Smooth muscle cell (in vitro differentiated cells): ENCODE results near the gene RIC3. TPM values are rescaled to one million over a fixed set of nuclear protein-coding genes. Genes with fewer than 3 reads are reported as not detected.

Experiments
- DNase-seq: peaks from one replicate; lab custom pipeline; 2025; ENCODE audit not compliant: unreplicated experiment; lab: John Stamatoyannopoulos, UW
- H2AFZ ChIP-seq: fragments of 200-600 bp; sonication (generic); 2 replicates; pipeline ENCODE4 v1.6.0; 2016; ENCODE audit warnings: antibody characterized with exemption, low read depth, mild to moderate bottlenecking
- H3F3A ChIP-seq: fragments of 200-600 bp; sonication (generic); 2 replicates; pipeline ENCODE4 v1.6.0; 2017; ENCODE audit warnings: antibody characterized with exemption, low read depth
- H3K27ac ChIP-seq: fragments of 200-600 bp; sonication (generic); 2 replicates; pipeline ENCODE4 v1.5.1; 2016; ENCODE audit warnings: low read depth, mild to moderate bottlenecking
- H3K27me3 ChIP-seq: fragments of 200-600 bp; sonication (generic); 2 replicates; pipeline ENCODE4 v1.6.1; 2016; ENCODE audit warnings: low read depth, mild to moderate bottlenecking
- H3K36me3 ChIP-seq: fragments of 200-600 bp; sonication (generic); 2 replicates; pipeline ENCODE4 v1.5.1; 2016; ENCODE audit warnings: low read depth
- H3K4me1 ChIP-seq: fragments of 200-600 bp; sonication (generic); 2 replicates; pipeline ENCODE4 v1.5.1; 2016; ENCODE audit warnings: low read depth
- H3K4me2 ChIP-seq: fragments of 200-600 bp; sonication (generic); 2 replicates; pipeline ENCODE4 v1.6.0; 2016; ENCODE audit warnings: mild to moderate bottlenecking
- H3K4me3 ChIP-seq: fragments of 200-600 bp; sonication (generic); 2 replicates; pipeline ENCODE4 v1.5.1; 2016; ENCODE audit warnings: mild to moderate bottlenecking
- H3K79me2 ChIP-seq: fragments of 200-600 bp; sonication (generic); 2 replicates; pipeline ENCODE4 v1.6.0; 2016; ENCODE audit warnings: low read depth, mild to moderate bottlenecking
- H3K9ac ChIP-seq: fragments of 200-600 bp; sonication (generic); 2 replicates; pipeline ENCODE4 v1.6.0; 2016; ENCODE audit warnings: low read depth
- H3K9me3 ChIP-seq: fragments of 200-600 bp; sonication (generic); replicated peaks from 2 replicates; pipeline ENCODE4 v1.5.1; 2016; ENCODE audit warnings: low read depth
- H4K20me1 ChIP-seq: fragments of 200-600 bp; sonication (generic); 2 replicates; pipeline ENCODE4 v1.6.0; 2016; ENCODE audit warnings: low read depth
- WGBS: methylation state at CpG from one replicate; pipeline ENCODE4 v1.1.7; 2016; ENCODE audit warnings: low lambda C conversion rate; 5-methylcytosine and 5-hydroxymethylcytosine counted together
- polyA plus RNA-seq: library from polyadenylated mRNA; unstranded; fragments of >200 nt; fragmentation: Nextera tagmentation; extraction: Ambion mirVana; gene quantifications from 2 replicates; pipeline ENCODE4 v1.2.1, GENCODE V29; 2016
- total RNA-seq: library from RNA; depleted of rRNA; stranded (reverse); fragments of >200 nt; gene quantifications from 2 replicates; pipeline ENCODE4 v1.2.3, GENCODE V29; 2014
- TF ChIP-seq, protein P1 (sequence below): fragments of 200-600 bp; sonication (generic); IDR thresholded peaks from 2 replicates; pipeline ENCODE4 v1.5.1; 2017; ENCODE audit warnings: borderline replicate concordance, mild to moderate bottlenecking, antibody characterized with exemption; ENCODE audit not compliant: insufficient read depth, poor library complexity, severe bottlenecking

The RIC3 gene
- total and polyA plus RNA-seq, 2 experiments from 2014 or later: 0.35 to 3.1 TPM

DNA sequence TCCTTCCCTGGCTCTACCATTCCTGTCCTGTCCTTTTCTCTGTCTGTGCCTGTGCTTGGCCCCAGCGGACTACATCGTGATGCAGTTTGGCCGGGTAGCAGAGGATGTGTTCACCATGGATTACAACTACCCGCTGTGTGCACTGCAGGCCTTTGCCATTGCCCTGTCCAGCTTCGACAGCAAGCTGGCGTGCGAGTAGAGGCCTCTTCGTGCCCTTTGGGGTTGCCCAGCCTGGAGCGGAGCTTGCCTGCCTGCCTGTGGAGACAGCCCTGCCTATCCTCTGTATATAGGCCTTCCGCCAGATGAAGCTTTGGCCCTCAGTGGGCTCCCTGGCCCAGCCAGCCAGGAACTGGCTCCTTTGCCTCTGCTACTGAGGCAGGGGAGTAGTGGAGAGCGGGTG is 67.4 kb downstream of the RIC3 start:
- no peak overlapping the region for H3K9ac ChIP-seq
- no peaks in the 10 kb centered on the region for H3K4me1 ChIP-seq
- no peaks in the 10 kb centered on the region for H3F3A ChIP-seq
- no peaks in the 10 kb centered on the region for H3K27me3 ChIP-seq
- no peak overlapping the region for H3K27ac ChIP-seq
- no peak overlapping the region for H3K4me2 ChIP-seq
- H3K9me3 ChIP-seq: no peaks in the 10 kb centered on the region
- no peaks in the 10 kb centered on the region for H4K20me1 ChIP-seq
- H2AFZ ChIP-seq: no peak overlapping the region
- no peak overlapping the region for H3K4me3 ChIP-seq
- TF ChIP-seq, protein P1, sequence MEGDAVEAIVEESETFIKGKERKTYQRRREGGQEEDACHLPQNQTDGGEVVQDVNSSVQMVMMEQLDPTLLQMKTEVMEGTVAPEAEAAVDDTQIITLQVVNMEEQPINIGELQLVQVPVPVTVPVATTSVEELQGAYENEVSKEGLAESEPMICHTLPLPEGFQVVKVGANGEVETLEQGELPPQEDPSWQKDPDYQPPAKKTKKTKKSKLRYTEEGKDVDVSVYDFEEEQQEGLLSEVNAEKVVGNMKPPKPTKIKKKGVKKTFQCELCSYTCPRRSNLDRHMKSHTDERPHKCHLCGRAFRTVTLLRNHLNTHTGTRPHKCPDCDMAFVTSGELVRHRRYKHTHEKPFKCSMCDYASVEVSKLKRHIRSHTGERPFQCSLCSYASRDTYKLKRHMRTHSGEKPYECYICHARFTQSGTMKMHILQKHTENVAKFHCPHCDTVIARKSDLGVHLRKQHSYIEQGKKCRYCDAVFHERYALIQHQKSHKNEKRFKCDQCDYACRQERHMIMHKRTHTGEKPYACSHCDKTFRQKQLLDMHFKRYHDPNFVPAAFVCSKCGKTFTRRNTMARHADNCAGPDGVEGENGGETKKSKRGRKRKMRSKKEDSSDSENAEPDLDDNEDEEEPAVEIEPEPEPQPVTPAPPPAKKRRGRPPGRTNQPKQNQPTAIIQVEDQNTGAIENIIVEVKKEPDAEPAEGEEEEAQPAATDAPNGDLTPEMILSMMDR: no peak
- H3K79me2 ChIP-seq: no peaks in the 10 kb centered on the region
- H3K36me3 ChIP-seq: no peaks in the 10 kb centered on the region
- 97% methylated on average over 11 of the region's 11 CpGs for WGBS
- DNase-seq: no peak

- DNase-seq: no peak
- Histone ChIP-seq H3K36me3 (no peaks in the 10 kb centered on the region), H3K9me3 (no peaks in the 10 kb centered on the region), H3K9ac (no peak overlapping the region), H4K20me1 (no peaks in the 10 kb centered on the region), H3K79me2 (no peaks in the 10 kb centered on the region), H2AFZ (no peak overlapping the region), H3K4me1 (no peaks in the 10 kb centered on the region), H3K4me2 (no peak overlapping the region), H3F3A (no peaks in the 10 kb centered on the region), H3K27me3 (no peaks in the 10 kb centered on the region), H3K27ac (no peak overlapping the region), H3K4me3 (no peak overlapping the region)
- TF ChIP-seq, protein P1: no peak
- 98% methylated on average over 8 of the region's 8 CpGs for WGBS
Measured at GRCh38 chr11:8100605-8101004, 68.2 kb downstream of the RIC3 start.

DNA sequence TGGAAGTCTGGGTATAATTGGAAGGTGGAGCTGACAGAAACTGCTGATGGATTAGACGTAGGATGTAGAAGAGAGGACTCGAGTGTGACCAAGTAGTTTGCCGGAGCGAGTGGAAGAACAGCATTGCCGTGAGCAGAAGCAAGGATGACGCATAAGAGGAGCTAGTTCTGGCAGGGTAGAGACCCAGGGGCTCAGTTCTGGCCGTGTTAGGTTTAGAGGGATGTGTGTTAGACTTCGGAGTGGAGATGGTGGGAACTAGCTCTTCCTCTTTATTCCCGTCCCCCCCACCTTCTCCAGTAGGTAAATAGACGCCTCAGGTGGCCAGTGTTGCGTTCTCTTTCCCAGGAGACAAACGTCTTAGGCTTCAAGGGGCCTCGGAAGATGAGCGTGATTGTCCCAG is 68.7 kb downstream of the RIC3 start:
- TF ChIP-seq, protein P1: no peak
- H3K9me3 ChIP-seq: no peaks in the 10 kb centered on the region
- whole genome bisulfite sequencing: 92% methylated on average over 14 of the region's 14 CpGs

DNA sequence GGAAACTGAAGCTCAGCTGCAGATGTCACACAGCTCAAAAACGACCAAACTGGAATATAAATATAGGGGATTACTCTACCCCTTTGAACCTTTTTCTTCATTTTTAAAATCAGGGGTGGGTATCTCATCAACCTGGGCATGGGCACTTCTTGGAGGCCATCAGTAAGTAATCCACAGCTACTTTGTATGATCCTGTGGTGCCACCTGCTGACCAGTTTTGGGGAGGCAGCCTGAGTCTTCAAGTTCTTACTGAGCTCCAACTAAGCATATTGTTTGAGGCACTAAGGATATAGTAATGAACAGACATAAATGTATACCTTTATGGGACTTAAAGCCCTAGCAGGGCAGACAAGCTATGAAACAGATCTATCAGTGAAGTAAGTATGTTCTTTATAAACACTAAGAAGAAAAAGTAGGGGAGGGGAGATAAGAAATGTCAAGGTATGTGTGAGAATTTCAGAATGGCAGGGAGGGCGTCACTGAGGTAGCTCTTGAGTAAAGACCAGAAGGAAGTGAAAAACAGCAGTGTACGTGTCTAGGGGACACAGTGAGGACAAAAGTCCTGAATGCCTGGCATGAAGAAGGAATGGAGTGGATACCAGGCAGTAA is 69.4 kb downstream of the RIC3 start:
- 58% methylated on average over 3 of the region's 3 CpGs for WGBS
- no peaks in the 10 kb centered on the region for H3K4me1 ChIP-seq
- no peaks in the 10 kb centered on the region for H3K79me2 ChIP-seq
- no peak overlapping the region for H3K9ac ChIP-seq
- H2AFZ ChIP-seq: no peak overlapping the region
- no peaks in the 10 kb centered on the region for H4K20me1 ChIP-seq
- H3K27ac ChIP-seq: no peak overlapping the region
- H3K36me3 ChIP-seq: no peaks in the 10 kb centered on the region
- H3K4me2 ChIP-seq: no peak overlapping the region
- H3K4me3 ChIP-seq: no peak overlapping the region
- no peaks in the 10 kb centered on the region for H3K27me3 ChIP-seq
- TF ChIP-seq, protein P1: peak; percentile 82
- H3F3A ChIP-seq: no peaks in the 10 kb centered on the region
- DNase-seq: no peak
- no peaks in the 10 kb centered on the region for H3K9me3 ChIP-seq

More for the DNA sequence above, 68.7 kb downstream of the RIC3 start:
- H3K4me2 ChIP-seq: no peak overlapping the region
- no peak overlapping the region for H2AFZ ChIP-seq
- no peaks in the 10 kb centered on the region for H3K36me3 ChIP-seq
- no peak for DNase-seq
- H4K20me1 ChIP-seq: no peaks in the 10 kb centered on the region
- no peaks in the 10 kb centered on the region for H3K27me3 ChIP-seq
- no peaks in the 10 kb centered on the region for H3K4me1 ChIP-seq
- H3K9ac ChIP-seq: no peak overlapping the region
- no peak overlapping the region for H3K4me3 ChIP-seq
- H3F3A ChIP-seq: no peaks in the 10 kb centered on the region
- H3K79me2 ChIP-seq: no peaks in the 10 kb centered on the region
- no peak overlapping the region for H3K27ac ChIP-seq
